Mesenchymal stem cell (in vitro differentiated cells and primary cell): ENCODE results near the gene KCNK7. TPM values are rescaled to one million over a fixed set of nuclear protein-coding genes. Genes with fewer than 3 reads are reported as not detected.

Source experiments
- small RNA-seq: library from polyadenylated mRNA; stranded (forward); fragments of <200 nt; extraction: miRNeasy Mini kit (QIAGEN cat#:217004); gene quantifications from one replicate; pipeline ENCODE3, GENCODE V24; 2013; ENCODE audit warnings: low read depth

KCNK7 gene

Small RNA genes within 50 kb of the gene (small RNA-seq; reads per million reads assigned to genes)
- gene AP001362.1, result not detected
- gene MIR4690, result 1.4 reads per million
